ENCODE measurements around the gene CREB3L4.

- TF ChIP-seq POLR2A (IDR thresholded peaks at IDR 0.05; ENCODE audit: low read depth, low read length) (no peak), CTCF (IDR thresholded peaks at IDR 0.05; ENCODE audit: extremely low read depth in 1 of 2, insufficient read depth in 1 of 2, low read depth in 1 of 2, low read length in 2 of 2) (no peak), POLR2AphosphoS5 (IDR thresholded peaks at IDR 0.05; ENCODE audit: insufficient read depth, low read depth, low read length) (no peak), EZH2 (IDR thresholded peaks at IDR 0.05; ENCODE audit: borderline replicate concordance, low read depth, low read length, severe bottlenecking) (no peak), FOS (IDR thresholded peaks at IDR 0.05; ENCODE audit: borderline replicate concordance, insufficient read depth, low read length) (no peak), MYC (IDR thresholded peaks at IDR 0.05; ENCODE audit: low read depth, low read length) (no peak)
These were observed 35.3 kb upstream of the CREB3L4 start for GRCh38 chr1:153932156-153933131.

Data from endothelial cell of umbilical vein (primary cell).